ENCODE results near the gene MT1HL1. TPM values are rescaled to one million over a fixed set of nuclear protein-coding genes. Genes with fewer than 3 reads are reported as not detected.

The MT1HL1 gene
- total RNA-seq, 4 donors from 2014 or later: not detected

- Histone ChIP-seq H3K27ac (no peak overlapping the region), H3K4me3 (no peak overlapping the region), H3K9me3 (no peaks in the 10 kb centered on the region), H3K27me3 (no peaks in the 10 kb centered on the region), H3K4me1 (no peaks in the 10 kb centered on the region), H3K36me3 (no peaks in the 10 kb centered on the region)
- DNase-seq: no peak
- TF ChIP-seq POLR2A (IDR thresholded peaks at IDR 0.05): no peak
- no peak for TF ChIP-seq CTCF (IDR thresholded peaks at IDR 0.05)
- intact Hi-C loops (cut with DNase I; ENCODE audit: low total_unique reads): no loop called here
Measured at GRCh38 chr1:237033061-237033460, 28.8 kb upstream of the MT1HL1 start.

GRCh38 chr1:237032029-237032428 is 27.8 kb upstream of the MT1HL1 start:
- no peaks in the 10 kb centered on the region for H3K9me3 ChIP-seq
- DNase-seq: no peak
- no peak for TF ChIP-seq POLR2A (IDR thresholded peaks at IDR 0.05)
- no peak for TF ChIP-seq CTCF (IDR thresholded peaks at IDR 0.05)
- H3K36me3 ChIP-seq: no peaks in the 10 kb centered on the region
- H3K4me1 ChIP-seq: no peaks in the 10 kb centered on the region
- intact Hi-C loops (cut with DNase I; ENCODE audit: low total_unique reads): no loop called here
- H3K4me3 ChIP-seq: no peak overlapping the region
- no peak overlapping the region for H3K27ac ChIP-seq
- no peaks in the 10 kb centered on the region for H3K27me3 ChIP-seq

- H3K27ac ChIP-seq: no peak overlapping the region
- H3K9me3 ChIP-seq: no peaks in the 10 kb centered on the region
- no peak overlapping the region for H3K4me3 ChIP-seq
- H3K36me3 ChIP-seq: no peaks in the 10 kb centered on the region
- no peak for DNase-seq
- no peaks in the 10 kb centered on the region for H3K4me1 ChIP-seq
- intact Hi-C loops (cut with DNase I; ENCODE audit: low total_unique reads): no loop called here
- no peaks in the 10 kb centered on the region for H3K27me3 ChIP-seq
- TF ChIP-seq CTCF (IDR thresholded peaks at IDR 0.05) (no peak), POLR2A (IDR thresholded peaks at IDR 0.05) (no peak)
Measured at GRCh38 chr1:237031480-237031879, 27.2 kb upstream of the MT1HL1 start.

GRCh38 chr1:237029850-237030535 is 25.8 kb upstream of the MT1HL1 start:
- no peaks in the 10 kb centered on the region for H3K9me3 ChIP-seq
- no peaks in the 10 kb centered on the region for H3K36me3 ChIP-seq
- H3K4me3 ChIP-seq: no peak overlapping the region
- no peaks in the 10 kb centered on the region for H3K4me1 ChIP-seq
- intact Hi-C loops (cut with DNase I; ENCODE audit: low total_unique reads): no loop called here
- H3K27me3 ChIP-seq: no peaks in the 10 kb centered on the region
- no peak overlapping the region for H3K27ac ChIP-seq
- TF ChIP-seq POLR2A (IDR thresholded peaks at IDR 0.05): no peak
- no peak for TF ChIP-seq CTCF (IDR thresholded peaks at IDR 0.05)
- no peak for DNase-seq

- TF ChIP-seq CTCF (IDR thresholded peaks at IDR 0.05) (no peak), POLR2A (IDR thresholded peaks at IDR 0.05) (no peak)
- H3K4me3 ChIP-seq: no peak overlapping the region
- no peak overlapping the region for H3K27ac ChIP-seq
Measured at GRCh38 chr1:237029240-237029639, 25.0 kb upstream of the MT1HL1 start.

More at GRCh38 chr1:237029240-237029639, 25.0 kb upstream of the MT1HL1 start:
- Histone ChIP-seq H3K36me3 (no peaks in the 10 kb centered on the region), H3K27me3 (no peaks in the 10 kb centered on the region), H3K4me1 (no peaks in the 10 kb centered on the region), H3K9me3 (no peaks in the 10 kb centered on the region)
- intact Hi-C loops (cut with DNase I; ENCODE audit: low total_unique reads): no loop called here
- DNase-seq: no peak

All from uterus (tissue), 4 donors.